Neural crest cell (in vitro differentiated cells): Measurements from ENCODE around the gene AKAP7. TPM values are rescaled to one million over a fixed set of nuclear protein-coding genes. Genes with fewer than 3 reads are reported as not detected.

Source experiments
- DNase-seq: peaks from one replicate; pipeline ENCODE4 v3.0.0; 2021; ENCODE audit warnings: low read depth, mixed read lengths, low spot score
- H3K27ac Mint-ChIP-seq: one replicate; pipeline ENCODE4 v1.8.0; 2021; ENCODE audit warnings: mild to moderate bottlenecking, mixed read lengths; ENCODE audit not compliant: unreplicated experiment
- H3K27me3 Mint-ChIP-seq: 2 replicates; pipeline ENCODE4 v1.8.0; 2021; ENCODE audit warnings: low read depth, mild to moderate bottlenecking, mixed read lengths
- H3K36me3 Mint-ChIP-seq: 2 replicates; pipeline ENCODE4 v1.8.0; 2021; ENCODE audit warnings: low read depth, mild to moderate bottlenecking, mixed read lengths
- H3K4me1 Mint-ChIP-seq: 2 replicates; pipeline ENCODE4 v1.8.0; 2021; ENCODE audit warnings: mixed read lengths
- H3K4me3 Mint-ChIP-seq: one replicate; pipeline ENCODE4 v1.8.0; 2021; ENCODE audit warnings: mild to moderate bottlenecking, mixed read lengths
- H3K9me3 Mint-ChIP-seq: 2 replicates; pipeline ENCODE4 v1.8.0; 2021; ENCODE audit warnings: mixed read lengths
- total RNA-seq: library from RNA; stranded (reverse); gene quantifications from 2 replicates; pipeline ENCODE4 v1.2.1, GENCODE V29; 2021
- TF ChIP-seq, protein P1 (sequence below): fragments of 200-600 bp; sonication (generic); conservative IDR thresholded peaks from 2 replicates; pipeline ENCODE4 v1.5.0; 2021; ENCODE audit warnings: antibody characterized with exemption, mild to moderate bottlenecking

The AKAP7 gene
- total RNA-seq, 1 donor from 2014 or later = 7.8 TPM

- H3K4me3 Mint-ChIP-seq = no peak overlapping the region
- no peak for DNase-seq
- peaks cover 5% of the 10 kb centered on the region for H3K4me1 Mint-ChIP-seq
- peak overlapping the region; percentile 81 for H3K27ac Mint-ChIP-seq
- H3K9me3 Mint-ChIP-seq = no peaks in the 10 kb centered on the region
- H3K27me3 Mint-ChIP-seq = no peaks in the 10 kb centered on the region
- TF ChIP-seq, protein P1, sequence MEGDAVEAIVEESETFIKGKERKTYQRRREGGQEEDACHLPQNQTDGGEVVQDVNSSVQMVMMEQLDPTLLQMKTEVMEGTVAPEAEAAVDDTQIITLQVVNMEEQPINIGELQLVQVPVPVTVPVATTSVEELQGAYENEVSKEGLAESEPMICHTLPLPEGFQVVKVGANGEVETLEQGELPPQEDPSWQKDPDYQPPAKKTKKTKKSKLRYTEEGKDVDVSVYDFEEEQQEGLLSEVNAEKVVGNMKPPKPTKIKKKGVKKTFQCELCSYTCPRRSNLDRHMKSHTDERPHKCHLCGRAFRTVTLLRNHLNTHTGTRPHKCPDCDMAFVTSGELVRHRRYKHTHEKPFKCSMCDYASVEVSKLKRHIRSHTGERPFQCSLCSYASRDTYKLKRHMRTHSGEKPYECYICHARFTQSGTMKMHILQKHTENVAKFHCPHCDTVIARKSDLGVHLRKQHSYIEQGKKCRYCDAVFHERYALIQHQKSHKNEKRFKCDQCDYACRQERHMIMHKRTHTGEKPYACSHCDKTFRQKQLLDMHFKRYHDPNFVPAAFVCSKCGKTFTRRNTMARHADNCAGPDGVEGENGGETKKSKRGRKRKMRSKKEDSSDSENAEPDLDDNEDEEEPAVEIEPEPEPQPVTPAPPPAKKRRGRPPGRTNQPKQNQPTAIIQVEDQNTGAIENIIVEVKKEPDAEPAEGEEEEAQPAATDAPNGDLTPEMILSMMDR = peak; percentile 69
- peaks cover 12% of the 10 kb centered on the region for H3K36me3 Mint-ChIP-seq
Observed at GRCh38 chr6:131182991-131183425, 47.7 kb downstream of the AKAP7 start.

GRCh38 chr6:131183427-131184095 is 48.3 kb downstream of the AKAP7 start:
- peaks cover 11% of the 10 kb centered on the region for H3K36me3 Mint-ChIP-seq
- no peak overlapping the region for H3K4me3 Mint-ChIP-seq
- H3K4me1 Mint-ChIP-seq = peaks cover 5% of the 10 kb centered on the region
- DNase-seq = no peak
- TF ChIP-seq, protein P1 = no peak
- no peaks in the 10 kb centered on the region for H3K27me3 Mint-ChIP-seq
- H3K9me3 Mint-ChIP-seq = no peaks in the 10 kb centered on the region
- peak overlapping the region; percentile 81 for H3K27ac Mint-ChIP-seq

DNA sequence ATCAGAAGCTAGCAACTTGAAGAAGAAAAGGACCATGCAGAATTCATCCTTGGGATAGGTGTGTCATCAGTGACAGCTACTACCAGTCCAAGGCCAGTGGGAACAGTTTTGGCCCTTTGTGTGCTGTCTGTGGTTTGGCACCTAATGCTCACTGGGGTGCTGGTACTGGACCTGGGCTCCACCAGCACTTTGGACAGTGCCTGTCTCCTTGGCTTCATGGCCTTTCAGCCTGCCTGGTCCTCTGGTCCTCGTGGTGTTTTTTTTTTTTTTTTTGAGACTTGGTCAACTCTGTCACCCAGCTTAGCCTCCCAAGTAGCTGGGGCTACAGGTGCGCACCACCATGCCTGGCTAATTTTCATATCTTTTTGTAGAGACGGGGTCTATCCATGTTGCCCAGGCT is 56.3 kb downstream of the AKAP7 start:
- TF ChIP-seq, protein P1 = no peak
- no peak overlapping the region for H3K4me3 Mint-ChIP-seq
- peaks cover 36% of the 10 kb centered on the region for H3K36me3 Mint-ChIP-seq
- H3K4me1 Mint-ChIP-seq = no peaks in the 10 kb centered on the region
- no peaks in the 10 kb centered on the region for H3K27me3 Mint-ChIP-seq
- H3K27ac Mint-ChIP-seq = no peak overlapping the region
- DNase-seq = no peak
- H3K9me3 Mint-ChIP-seq = peaks cover 21% of the 10 kb centered on the region

GRCh38 chr6:131197716-131198115 is 62.4 kb downstream of the AKAP7 start:
- no peak overlapping the region for H3K27ac Mint-ChIP-seq
- no peak overlapping the region for H3K4me3 Mint-ChIP-seq
- H3K4me1 Mint-ChIP-seq = peaks cover 6% of the 10 kb centered on the region
- H3K27me3 Mint-ChIP-seq = no peaks in the 10 kb centered on the region
- H3K36me3 Mint-ChIP-seq = peaks cover 32% of the 10 kb centered on the region
- TF ChIP-seq, protein P1 = no peak
- H3K9me3 Mint-ChIP-seq = peaks cover 14% of the 10 kb centered on the region
- DNase-seq = no peak

- Mint-ChIP-seq H3K27me3 (no peaks in the 10 kb centered on the region), H3K4me1 (peaks cover 6% of the 10 kb centered on the region), H3K4me3 (no peak overlapping the region), H3K9me3 (no peaks in the 10 kb centered on the region), H3K27ac (no peak overlapping the region), H3K36me3 (peaks cover 13% of the 10 kb centered on the region)
- TF ChIP-seq, protein P1 = peak; percentile 77
- DNase-seq = peak; percentile 9
Observed at GRCh38 chr6:131199568-131200272, 64.5 kb downstream of the AKAP7 start.
